Right lobe of liver (tissue), 4 donors: ENCODE measurements around the gene VPS52.

ENCODE experiments used
- POLR2A ChIP-seq: fragments of 450-650 bp; IDR thresholded peaks from one replicate; pipeline ENCODE4 v1.6.1; 2017; ENCODE audit warnings: antibody characterized with exemption, mild to moderate bottlenecking
- TF ChIP-seq, protein P1 (sequence below), 4 donors: fragments of 200-600 bp in 3 of 4; fragments of 450-650 bp in 1 of 4; IDR thresholded peaks; one replicate each; pipeline versions ENCODE4 v1.5.1 to v1.8.0; 2016 to 2022; ENCODE audit warnings: antibody characterized with exemption in 4 of 4, mild to moderate bottlenecking in 2 of 4
- donor health status: DM: no; HTN: no; CAD: no.
- donor health status: DM: no; HTN: no; CAD: no.
- donor health status: DM: no; HTN: yes; CAD: no.

DNA sequence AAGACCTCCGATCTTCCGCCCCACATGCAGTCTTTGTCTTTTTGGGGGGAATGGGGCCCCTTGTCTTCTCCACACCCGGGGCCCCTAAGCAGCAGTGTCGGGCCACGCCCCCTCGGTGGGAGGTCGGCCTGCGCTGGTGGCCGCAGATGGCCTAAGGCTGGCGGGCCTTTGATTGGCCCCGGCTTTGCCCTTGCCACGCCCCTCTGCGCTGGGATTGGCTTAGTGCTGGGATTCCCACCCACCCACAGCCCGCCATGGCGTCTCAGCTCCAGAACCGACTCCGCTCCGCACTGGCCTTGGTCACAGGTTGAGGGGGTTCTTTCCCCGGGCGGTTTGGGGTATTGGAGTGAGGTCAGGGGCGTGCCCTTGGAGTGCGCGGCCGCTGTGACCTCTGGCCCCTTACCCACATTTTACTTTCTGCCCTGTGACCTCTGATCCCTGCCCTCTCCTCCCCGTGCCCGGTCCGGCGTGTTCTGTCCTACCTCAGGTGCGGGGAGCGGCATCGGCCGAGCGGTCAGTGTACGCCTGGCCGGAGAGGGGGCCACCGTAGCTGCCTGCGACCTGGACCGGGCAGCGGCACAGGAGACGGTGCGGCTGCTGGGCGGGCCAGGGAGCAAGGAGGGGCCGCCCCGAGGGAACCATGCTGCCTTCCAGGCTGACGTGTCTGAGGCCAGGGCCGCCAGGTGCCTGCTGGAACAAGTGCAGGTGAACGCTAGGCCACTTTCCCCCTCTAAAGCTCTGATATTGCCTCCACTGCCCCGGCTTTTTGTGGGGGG lies 67.1 kb downstream of the VPS52 start, which contains the start of gene HSD17B8:
- TF ChIP-seq, protein P1, sequence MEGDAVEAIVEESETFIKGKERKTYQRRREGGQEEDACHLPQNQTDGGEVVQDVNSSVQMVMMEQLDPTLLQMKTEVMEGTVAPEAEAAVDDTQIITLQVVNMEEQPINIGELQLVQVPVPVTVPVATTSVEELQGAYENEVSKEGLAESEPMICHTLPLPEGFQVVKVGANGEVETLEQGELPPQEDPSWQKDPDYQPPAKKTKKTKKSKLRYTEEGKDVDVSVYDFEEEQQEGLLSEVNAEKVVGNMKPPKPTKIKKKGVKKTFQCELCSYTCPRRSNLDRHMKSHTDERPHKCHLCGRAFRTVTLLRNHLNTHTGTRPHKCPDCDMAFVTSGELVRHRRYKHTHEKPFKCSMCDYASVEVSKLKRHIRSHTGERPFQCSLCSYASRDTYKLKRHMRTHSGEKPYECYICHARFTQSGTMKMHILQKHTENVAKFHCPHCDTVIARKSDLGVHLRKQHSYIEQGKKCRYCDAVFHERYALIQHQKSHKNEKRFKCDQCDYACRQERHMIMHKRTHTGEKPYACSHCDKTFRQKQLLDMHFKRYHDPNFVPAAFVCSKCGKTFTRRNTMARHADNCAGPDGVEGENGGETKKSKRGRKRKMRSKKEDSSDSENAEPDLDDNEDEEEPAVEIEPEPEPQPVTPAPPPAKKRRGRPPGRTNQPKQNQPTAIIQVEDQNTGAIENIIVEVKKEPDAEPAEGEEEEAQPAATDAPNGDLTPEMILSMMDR (IDR thresholded peaks at IDR 0.05): no peak
- peak; percentile 67 for TF ChIP-seq POLR2A
